HuH-7.5 (cell line): ENCODE data around the gene KAT6B.

ENCODE experiments used
- DNase-seq: peaks from one replicate; pipeline ENCODE4 v3.0.0; 2011; ENCODE audit warnings: low spot score

The KAT6B gene

DNA sequence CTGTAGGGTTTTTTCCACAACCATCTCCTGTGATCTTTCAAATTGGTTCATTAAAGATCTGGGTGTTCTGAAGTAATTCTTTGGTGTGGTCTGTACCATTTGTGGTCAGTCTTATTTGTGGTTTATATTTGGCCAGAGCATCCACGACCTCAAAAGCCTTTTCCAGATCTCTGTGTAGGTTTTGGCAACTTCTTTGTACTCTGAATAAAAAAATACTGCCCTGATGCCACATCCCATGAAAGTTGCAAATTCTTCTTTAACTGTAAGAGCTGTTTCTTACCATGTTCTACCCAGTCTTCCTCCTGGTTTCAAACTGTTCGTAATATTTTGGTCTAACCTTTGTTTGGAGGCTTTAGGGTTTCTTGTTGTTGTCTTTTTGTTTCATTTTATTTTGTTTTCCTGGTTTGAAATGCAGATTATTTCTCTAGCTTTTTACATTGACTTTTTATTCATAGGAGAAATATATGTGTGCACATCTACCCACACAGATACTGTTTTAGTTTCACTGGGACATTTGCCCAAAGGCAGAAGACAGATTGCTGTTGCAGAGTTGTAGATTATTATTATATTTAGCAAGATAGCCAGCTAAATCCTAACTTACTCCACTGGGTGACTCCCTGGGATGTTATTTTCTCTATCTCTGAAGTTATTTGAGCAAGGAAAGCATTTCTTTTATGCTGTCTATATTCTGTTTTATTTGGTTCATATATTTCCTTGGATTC is 161.8 kb downstream of the KAT6B start:
- DNase-seq = no peak

DNA sequence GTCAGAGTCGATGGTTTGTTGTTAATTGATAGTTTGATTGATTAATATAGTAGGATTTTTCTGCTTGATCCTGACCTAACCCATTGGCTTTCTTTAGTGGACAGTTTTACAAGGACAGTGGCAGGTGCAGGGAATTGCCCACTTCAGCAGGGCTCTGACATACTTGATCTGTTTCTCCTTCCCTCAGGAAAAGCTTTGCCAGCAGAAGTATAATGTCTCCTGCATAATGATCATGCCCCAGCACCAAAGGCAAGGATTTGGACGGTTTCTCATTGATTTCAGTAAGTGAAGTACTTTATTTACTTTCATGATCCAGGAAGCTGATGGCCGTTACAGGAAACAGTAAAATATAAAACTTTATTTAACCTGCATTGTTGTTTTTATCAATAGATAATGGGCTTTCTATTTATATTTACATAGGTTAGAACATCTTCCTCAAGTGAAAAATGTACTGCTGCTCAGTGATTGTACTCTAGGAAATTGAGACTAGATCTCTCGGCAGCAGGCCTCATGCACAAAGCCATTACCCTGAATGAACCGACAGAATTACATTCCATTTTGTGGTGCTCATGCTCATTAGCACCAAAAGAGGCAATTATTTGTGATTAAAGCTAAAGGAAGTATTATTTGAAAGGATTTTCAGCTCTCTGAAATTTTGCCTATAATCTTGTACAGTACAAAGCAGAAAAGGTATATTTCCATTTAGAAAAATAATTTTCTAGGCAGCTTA is 162.6 kb downstream of the KAT6B start:
- no peak for DNase-seq

DNA sequence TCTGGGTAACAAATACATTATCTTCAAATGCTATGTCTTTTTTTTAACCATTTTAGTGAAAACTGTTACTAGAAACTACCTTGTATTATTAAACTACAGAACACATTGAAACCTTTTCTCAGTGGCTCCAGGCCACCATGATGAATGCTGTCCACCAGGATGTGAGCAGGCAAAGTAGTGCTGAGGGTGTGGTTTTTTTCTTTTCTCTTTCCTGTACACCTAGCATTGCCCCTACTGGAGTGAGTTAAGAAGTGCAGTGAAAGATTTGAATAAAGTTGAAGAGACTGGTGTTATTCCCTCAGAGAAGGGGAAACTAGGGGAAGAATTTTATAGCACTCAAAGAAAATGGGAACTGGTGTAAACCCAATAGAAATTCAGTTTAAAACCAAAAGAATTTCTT is 165.0 kb downstream of the KAT6B start:
- DNase-seq = peak; percentile 27

DNA sequence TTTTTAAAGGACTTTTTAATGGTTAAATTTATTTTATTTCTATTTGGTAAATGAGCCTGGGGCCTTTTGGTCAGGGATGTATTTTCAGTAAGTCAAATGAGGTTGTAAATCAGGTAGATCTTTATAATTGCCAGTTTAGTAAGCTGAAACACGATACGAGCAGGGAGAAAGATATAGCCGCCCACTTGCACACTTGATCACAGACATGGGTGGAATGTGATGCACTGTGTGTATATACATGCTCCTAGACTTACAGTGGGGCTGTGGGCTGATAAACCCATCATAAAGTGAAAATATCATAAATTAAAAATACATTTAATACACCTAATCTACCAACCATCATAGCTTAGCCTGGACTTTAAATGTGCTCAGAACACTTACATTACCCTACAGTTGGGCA is 165.7 kb downstream of the KAT6B start:
- DNase-seq = no peak

DNA sequence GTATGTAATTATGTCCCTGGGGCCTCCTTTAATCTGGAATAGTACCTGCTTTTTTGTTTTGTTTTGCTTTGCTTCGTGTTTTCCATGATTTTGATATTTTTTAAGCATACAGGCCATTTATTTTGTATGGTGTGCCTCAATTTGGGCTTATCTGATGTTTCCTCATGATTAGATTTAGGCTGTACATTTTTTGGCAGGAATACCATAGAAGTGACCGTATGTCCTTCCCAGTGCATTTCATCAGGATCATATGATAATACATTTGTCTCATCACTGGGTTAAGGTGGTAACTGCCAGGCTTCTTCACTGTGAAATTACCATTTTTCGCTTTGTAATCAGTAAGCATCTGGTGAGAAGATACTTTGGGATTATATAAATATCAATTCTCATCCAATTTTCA is 167.2 kb downstream of the KAT6B start:
- no peak for DNase-seq

DNA sequence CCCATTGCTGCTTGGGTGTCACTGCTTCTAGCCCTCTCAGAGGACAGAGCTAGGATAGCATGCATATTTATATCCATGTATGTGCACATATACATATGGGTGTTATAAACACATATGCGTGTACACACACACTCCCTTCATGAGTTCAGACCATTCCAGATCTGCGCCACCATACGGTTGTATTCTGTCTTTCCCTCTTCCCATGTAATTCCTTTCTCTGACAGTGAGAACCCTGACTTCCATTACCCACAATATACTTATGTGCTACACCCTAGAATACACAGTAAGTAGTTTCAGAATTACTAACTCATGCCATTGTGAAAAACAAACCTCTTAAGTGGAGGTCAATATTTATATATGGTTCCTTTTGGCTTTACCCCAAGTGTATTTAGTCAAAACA is 168.5 kb downstream of the KAT6B start:
- no peak for DNase-seq

DNA sequence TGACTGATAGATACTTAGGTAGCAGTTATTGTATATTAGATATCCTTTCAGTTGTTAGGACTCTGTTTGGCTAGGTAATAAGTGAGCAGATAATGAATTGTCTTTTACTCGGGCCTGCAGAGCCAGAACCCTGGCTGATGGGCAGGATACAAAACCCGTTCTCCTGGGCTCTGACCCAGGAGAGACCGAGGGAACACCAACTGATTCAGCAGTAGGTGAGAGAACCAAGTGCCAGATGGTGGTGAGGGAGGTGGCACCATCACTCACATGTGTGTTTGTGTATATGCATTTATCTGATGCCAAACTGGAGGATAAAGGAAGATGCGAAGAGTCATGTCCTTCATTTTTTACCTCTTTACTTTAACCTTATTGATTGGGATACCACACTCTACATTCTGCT is 169.4 kb downstream of the KAT6B start:
- DNase-seq = no peak

DNA sequence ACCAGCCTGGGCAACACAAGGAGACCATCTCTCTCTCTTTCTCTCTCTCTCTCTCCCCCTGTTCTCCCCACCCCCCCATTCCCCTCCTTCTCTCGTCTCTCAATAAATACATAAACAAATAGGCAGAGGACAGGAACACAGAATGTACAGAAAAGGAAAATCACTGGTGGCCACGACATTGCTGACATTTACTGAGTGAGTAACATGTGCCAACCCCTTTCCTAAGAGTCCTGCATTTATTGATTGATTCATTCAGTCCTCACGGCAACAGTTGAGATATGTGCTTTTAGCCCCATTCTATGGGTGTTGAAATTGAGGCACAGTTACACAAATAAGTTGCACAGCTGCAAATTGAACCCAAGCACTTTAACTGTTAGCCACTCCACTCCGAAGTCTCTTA is 170.8 kb downstream of the KAT6B start:
- no peak for DNase-seq

DNA sequence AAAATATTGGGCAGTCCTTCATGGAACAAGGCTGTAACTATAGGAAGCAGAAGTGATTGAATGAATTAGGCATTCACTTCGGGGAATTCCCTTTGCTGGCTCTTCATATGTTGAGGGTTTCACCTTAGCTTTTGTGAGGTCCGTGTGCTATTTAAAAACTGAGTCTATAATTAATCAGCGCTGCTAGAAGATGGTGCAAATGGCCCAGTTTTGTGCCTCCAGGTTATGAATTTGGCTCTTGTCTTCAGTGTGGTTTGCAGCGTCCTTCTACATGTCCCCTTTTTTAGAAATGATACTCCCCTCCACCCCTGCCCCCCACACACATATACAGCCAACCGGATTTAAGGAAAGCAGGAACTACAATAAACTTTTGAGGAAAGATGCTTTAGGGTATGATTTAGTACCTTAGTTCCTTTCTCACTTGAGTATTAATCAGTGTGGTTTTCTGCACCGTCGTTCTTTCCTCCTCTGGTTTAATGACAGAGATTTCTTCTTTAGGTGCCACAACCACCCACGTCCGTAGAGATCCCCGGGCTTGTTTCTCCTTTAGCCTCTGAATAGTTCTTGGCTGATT is 174.4 kb downstream of the KAT6B start:
- DNase-seq = no peak

DNA sequence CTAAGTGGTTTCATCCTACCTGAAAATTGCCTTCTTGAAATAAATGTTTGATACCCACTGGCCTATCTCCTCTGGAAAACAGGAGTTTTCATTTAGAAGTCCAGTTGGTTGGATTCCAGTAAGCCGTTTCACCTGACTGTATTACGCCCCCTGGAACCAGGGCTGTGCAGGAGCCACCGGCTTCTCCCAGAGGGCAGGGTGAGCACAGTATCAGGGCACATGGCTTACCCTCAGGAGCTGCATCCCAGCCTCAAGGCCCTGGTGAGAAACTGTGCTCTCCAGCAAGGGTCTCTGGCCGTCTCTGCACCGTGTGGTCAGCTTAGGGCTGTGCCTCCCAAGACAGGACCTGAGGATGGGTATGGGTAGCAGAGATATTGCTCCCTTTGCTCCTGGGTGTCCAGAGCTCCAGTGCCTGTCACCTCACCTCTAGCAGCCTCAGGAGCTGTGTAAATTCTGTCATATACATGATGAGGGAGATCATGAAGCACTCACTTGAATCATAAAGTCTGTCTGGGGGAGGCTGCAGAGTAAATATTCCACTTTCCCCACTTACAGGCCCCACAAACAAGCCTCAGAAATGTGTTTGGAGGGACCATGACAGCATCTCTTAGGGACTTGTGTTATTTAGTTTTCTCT is 175.4 kb downstream of the KAT6B start:
- no peak for DNase-seq

DNA sequence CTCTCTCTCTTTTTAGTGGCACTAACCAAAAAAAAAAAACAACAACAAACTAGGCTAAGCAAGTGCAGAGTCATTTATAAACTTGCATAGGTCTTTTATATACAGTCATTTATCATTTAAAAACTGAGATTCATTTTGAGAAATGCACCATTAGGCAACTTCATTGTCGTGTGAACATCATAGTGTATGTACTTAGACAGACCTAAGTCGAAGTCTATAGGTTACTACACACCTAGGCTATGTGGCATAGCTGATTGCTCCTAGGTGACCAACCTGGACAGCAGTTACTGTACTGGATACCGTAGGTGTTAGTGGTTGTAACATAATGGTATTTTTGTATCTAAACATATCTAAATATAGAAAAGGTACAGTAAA is 175.9 kb downstream of the KAT6B start:
- DNase-seq = no peak

DNA sequence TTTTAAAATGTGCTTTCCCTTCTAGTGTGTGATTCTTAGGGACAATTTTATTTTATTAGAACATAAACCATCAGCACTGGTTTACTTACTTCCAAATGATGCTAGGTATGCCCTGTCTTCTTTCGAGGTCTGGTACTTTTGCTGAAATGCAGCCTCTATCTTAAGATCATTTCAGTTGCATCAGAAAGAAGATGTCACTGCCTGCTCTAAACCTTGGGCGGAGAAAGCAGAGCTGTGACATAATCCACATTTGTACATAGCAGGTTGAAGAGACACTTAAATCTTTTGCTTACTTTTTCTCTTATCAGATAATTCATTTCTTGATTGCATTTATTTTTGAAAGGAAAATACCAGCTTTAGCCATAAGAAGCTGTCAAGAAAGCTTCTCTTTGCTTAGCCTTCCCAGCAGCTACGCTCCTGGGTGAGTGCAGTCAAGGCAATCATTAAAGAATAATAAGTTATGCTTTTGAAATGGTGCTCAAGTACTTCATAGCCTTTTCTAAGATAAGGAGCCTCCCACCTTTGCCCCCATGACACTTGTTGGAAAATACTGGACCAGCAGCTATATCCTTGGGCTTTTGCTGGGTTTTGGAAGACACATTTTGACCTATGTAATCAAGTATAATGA is 176.7 kb downstream of the KAT6B start:
- DNase-seq = no peak

DNA sequence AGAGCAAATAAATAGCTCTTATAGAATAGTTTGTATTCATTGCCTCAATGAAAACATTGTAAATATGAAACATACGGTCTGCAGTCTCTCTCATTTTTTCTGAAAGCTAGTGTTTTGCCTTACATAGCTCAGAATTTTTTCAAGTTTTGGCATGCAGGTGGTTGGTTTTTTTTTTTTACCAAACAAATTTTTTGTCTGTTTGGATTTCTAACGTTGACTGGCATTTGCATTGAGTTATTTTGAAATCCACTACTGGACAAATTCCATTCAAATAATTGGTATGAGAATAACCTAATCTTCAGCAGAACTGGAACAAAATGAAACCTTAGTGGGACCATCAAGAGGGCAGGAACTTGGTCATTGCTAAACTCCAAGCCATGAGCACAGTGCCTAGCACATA is 177.5 kb downstream of the KAT6B start:
- no peak for DNase-seq

DNA sequence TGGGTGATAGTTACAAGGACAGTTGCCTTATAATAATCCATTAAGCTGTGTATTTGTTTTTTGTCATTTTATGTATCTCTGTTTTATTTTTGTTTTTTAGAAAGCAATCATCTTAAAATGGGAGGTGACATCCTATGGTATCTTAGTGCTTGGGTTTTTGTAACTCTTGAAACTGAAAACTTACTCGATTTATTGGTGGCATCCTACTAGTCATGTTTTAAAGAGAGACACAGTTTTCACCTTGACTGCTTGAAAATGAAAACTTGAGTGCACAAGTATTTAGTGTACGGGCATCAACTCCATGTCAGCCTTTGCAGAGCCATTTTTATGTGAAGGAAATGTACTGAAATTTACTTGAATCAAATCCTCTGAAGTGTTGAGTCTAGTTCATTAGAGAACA is 181.2 kb downstream of the KAT6B start:
- no peak for DNase-seq

DNA sequence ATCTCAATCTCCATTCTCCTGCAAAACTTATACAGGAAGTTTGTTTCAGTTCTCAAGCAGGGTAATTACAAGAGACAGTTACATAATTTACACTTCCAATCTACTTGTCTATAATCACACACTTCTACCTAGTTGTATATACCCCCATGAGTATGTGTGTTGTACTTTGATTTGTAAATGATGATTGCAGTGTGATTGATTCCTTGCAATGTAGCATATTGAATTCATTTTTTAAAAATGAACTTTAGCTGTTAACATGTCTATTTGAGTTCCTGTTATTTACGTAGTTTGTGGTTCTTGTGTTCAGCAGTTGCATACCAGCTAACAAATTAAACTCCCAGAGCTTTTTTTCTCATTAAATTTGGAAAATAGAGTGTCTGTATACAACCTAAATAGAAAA is 182.6 kb downstream of the KAT6B start:
- DNase-seq = no peak

DNA sequence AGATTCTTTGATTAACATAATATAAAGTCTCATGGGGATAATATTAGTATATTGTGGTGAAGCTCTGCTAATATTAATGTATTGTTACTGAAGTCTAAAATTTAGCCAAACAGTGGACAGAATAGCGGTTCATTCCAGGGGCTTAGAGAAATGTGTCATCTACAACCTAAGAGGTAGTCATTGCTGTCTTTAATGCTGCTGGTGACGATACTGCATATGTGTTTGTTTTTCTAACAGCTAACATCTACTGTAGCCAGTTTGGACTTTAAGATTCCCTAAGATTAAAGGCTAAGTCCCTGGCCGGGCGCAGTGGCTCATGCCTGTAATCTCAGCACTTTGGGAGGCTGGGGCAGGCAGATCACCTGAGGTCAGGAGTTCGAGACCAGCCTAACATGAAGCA is 183.0 kb downstream of the KAT6B start:
- no peak for DNase-seq

DNA sequence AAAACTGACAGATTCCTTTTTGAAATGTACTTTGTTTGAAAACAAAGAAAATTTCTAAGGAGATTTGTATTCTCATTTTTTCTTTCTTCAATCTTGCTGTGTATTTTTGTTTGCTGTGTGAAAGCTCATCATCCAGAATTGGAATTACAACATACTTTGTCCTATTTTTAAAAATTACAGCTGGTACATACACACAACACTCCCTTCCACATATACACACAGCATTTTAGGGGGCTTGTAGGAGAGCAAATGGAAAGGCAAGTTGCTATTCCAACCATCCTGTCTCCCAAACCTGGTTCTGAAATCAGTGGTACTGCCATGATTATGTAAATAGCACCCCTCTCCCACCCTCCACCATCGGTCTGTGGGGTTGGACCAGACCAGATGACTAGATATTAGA is 184.0 kb downstream of the KAT6B start:
- DNase-seq = no peak

DNA sequence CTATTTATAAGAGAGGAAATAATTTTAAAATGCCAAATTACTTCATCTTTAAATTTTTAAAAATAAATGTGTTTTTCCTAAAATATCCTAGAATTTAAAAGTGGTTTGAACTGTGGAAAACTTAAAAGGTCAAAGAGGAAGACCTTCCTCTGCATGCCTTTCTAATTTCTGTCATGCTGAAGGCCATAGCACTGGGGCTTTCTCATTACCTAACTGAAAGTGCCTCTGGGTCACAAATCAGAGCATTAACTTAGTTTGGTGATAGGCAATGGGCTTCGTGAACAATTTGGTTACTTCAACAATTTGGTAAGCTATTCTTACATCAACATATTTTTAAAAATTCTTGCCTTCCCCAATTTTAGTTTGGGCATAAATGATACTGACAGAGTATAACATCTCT is 184.8 kb downstream of the KAT6B start:
- DNase-seq = no peak

DNA sequence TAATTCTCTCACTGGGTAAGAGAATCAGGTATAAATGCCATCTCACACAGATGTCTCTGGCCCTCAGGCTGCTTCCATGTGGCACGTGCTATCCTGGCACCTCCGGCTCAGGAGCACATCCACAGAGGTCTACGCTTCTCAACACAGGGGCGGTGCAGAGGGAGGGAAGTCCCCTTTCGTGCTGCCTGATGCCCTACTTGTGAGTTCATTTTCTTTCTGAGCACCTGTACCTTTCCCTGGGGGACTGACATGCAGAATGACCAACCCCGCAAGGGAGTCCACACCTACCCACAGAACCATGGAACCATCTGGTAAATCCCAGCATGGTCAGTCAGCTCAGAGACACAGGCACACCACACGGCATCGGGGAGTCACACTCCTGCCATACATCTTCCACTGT is 186.1 kb downstream of the KAT6B start:
- DNase-seq = no peak

DNA sequence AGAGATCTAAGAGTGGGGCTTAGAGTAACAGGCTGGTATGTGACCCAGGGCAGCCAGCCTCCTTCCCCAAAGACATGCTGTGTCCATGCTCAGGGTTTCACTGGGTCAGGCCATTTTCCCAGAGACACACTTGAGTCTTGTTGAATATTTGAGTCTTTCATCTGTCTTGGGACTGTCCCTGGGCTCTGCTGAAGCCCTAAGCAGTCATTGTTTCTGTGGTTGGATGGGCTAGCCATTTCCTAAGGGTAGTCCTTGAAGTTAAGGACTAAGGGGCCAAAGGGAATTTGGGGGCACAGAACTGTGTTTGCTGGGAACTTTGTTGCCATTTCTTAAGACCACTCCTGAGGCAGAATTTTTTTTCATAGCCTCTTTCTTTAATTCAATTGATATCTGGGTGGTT is 186.6 kb downstream of the KAT6B start:
- DNase-seq = no peak

DNA sequence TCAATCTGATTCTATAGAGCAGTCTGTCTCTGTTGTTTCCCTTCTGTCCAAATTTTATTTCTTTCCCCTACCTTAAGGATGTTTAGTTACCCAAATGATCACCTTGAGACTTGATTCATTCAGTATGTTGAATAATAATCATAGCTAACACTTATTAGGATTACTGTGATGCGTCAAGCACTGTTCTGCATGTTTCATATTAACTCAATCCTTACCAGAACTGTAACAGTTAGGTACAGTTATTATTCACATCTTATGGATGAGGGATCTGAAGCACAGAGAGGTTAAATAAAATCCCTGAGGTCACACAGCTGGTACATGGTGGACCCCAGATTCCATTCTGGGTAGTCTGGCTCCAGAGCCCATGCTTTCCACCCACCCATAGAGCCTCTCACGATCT is 187.1 kb downstream of the KAT6B start:
- DNase-seq = no peak

DNA sequence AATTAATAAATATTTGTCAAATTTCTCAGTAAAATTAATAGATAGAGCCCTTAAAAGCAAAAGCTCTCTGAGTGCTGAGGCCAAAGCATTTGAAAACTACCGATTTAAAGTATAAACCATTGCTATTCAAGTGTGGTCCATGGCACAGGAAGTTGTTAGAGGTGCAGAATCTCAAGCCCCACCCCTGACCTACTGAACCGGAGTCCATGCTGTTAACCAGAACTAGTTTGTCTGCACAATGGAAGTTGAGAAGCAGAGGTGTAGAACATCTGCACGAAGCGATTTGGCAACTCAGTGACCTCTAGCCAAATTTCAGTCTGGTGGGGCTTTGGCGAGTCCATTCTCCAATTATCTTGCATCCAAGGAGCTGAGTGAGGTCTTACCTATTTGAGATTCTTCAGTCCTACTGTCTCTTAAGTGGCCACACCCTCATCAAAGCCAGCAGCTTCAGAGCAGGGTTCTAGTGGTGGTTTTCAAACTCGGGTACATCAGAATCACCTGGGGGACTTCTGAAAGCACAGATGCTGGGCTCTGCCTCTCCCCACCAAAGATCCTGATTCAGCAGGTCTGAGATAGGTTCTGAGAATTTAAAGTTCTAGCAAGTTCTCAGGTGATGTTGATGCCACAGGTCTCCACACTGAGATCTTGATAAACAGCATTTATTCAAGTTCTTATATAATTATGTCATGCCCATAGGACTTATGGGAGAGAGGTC is 188.3 kb downstream of the KAT6B start:
- DNase-seq = no peak
